ENCODE measurements around the gene LYST. TPM values are rescaled to one million over a fixed set of nuclear protein-coding genes. Genes with fewer than 3 reads are reported as not detected.
"Not testable (repeated sequence)": the region's sequence is repeated elsewhere in the genome, so short reads cannot be mapped to it uniquely, and the experiment has no call there.

Gene LYST
- total and polyA plus RNA-seq, 2 experiments from 2014 or later = 3.0 to 6.1 TPM

DNA sequence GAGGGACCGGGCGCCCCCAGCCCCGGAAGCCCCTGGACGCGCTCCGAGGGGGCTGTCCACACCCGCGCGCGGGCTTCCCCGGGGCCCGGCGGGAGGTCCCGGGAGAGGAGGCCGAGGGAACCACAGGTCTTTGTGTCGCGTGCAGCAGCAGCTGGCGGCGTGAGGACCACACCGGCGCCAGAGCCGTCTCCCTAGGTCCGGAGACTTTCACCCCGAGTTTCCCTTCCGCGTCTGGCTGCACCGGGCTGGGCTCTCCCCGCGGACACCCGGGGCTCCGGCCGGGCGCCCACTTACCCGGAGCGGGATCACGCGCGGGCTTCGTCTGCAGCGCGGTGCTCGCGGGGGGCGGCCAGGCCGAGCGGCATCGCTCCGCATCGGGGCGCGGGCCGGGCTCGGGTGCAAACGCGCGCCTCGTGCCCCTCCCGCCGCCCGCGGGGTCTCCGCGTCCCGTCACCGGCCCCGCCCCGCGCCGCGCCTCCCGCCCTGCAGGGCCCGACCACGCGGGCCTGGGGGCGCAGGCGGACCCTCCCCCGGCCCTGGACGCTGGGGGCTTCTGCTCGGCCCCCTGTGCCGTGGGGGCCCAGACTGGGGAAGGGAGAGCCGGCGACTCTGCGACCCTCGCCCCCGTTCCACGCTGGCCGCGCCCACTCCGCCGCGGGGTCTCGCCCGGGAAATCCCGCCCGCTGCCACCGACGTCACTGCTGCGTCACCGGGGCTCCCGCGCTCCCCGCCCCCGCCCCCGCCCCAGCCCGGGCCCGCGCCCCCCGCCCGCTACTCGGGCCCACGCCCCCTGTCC, 217.1 kb downstream of the LYST start, which contains the start of gene GNG4:
Gene GNG4, minus strand, starts transcription at position 417 of the 796 bp plus-strand sequence. CDS start 65,946 bp downstream, outside the sequence.
- H3K4me3 ChIP-seq = peak within 1 kb of the TSS; percentile 78
- peak; percentile 72 for DNase-seq (ENCODE audit: low spot score)
- peaks cover 27% of the 10 kb centered on the region for H3K27me3 ChIP-seq
- TF ChIP-seq, protein P1, sequence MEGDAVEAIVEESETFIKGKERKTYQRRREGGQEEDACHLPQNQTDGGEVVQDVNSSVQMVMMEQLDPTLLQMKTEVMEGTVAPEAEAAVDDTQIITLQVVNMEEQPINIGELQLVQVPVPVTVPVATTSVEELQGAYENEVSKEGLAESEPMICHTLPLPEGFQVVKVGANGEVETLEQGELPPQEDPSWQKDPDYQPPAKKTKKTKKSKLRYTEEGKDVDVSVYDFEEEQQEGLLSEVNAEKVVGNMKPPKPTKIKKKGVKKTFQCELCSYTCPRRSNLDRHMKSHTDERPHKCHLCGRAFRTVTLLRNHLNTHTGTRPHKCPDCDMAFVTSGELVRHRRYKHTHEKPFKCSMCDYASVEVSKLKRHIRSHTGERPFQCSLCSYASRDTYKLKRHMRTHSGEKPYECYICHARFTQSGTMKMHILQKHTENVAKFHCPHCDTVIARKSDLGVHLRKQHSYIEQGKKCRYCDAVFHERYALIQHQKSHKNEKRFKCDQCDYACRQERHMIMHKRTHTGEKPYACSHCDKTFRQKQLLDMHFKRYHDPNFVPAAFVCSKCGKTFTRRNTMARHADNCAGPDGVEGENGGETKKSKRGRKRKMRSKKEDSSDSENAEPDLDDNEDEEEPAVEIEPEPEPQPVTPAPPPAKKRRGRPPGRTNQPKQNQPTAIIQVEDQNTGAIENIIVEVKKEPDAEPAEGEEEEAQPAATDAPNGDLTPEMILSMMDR (IDR thresholded peaks at IDR 0.05; ENCODE audit: poor library complexity) = no peak
- TF ChIP-seq EZH2phosphoT487 (IDR thresholded peaks at IDR 0.05; ENCODE audit: low read depth, severe bottlenecking, unreplicated experiment) (no peak), EZH2 (IDR thresholded peaks at IDR 0.05; ENCODE audit: borderline replicate concordance) (no peak)
- H2AFZ ChIP-seq = peak within 1 kb of the TSS; percentile 54
- peak within 1 kb of the TSS; percentile 80 for H3K27ac ChIP-seq
- H3K4me1 ChIP-seq (ENCODE audit: insufficient read depth) = peaks cover 8% of the 10 kb centered on the region
- H3K36me3 ChIP-seq (replicated peaks; ENCODE audit: insufficient read depth, low read depth) = no peaks in the 10 kb centered on the region
- H3K4me2 ChIP-seq = peak within 1 kb of the TSS; percentile 99
- H3K79me2 ChIP-seq = no peaks in the 10 kb centered on the region
- 0% methylated on average over 23 of the region's 111 CpGs for WGBS (ENCODE audit: low lambda C conversion rate, missing lambda C conversion rate)
- no peaks in the 10 kb centered on the region for H4K20me1 ChIP-seq (ENCODE audit: insufficient read depth, poor library complexity, severe bottlenecking)
- H3K9me3 ChIP-seq (ENCODE audit: low read depth) = no peaks in the 10 kb centered on the region
- H3K9me2 ChIP-seq (replicated peaks; ENCODE audit: insufficient read depth) = no peaks in the 10 kb centered on the region

DNA sequence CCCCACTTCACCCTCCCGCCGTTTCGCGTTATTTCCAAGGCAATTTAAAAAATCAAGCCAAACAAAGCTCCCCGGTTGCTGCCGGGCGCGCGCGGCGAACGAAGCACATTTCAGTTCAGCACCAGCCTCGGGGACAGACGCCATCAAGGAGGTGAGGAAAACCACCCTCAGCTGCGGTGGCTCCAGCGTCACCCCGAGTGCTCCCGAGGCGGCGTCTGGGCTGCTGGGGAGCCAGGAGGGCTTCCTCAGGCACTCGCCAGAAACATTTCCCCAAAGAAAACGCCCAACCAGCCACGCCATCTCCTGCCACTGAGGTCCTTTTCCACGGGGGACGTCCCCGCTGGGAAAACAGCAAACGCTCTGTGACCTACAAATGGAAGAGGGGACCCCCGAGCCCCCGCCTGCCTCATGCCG, 217.7 kb downstream of the LYST start:
- Histone ChIP-seq H3K9me3 (ENCODE audit: low read depth) (no peaks in the 10 kb centered on the region), H3K27me3 (peaks cover 27% of the 10 kb centered on the region), H3K9me2 (replicated peaks; ENCODE audit: insufficient read depth) (no peaks in the 10 kb centered on the region), H4K20me1 (ENCODE audit: insufficient read depth, poor library complexity, severe bottlenecking) (no peaks in the 10 kb centered on the region), H2AFZ (peak overlapping the region; percentile 33), H3K36me3 (replicated peaks; ENCODE audit: insufficient read depth, low read depth) (no peaks in the 10 kb centered on the region), H3K4me3 (peak overlapping the region; percentile 78), H3K27ac (peak overlapping the region; percentile 65), H3K79me2 (no peaks in the 10 kb centered on the region), H3K4me2 (peak overlapping the region; percentile 99), H3K4me1 (ENCODE audit: insufficient read depth) (peaks cover 8% of the 10 kb centered on the region)
- TF ChIP-seq EZH2phosphoT487 (IDR thresholded peaks at IDR 0.05; ENCODE audit: low read depth, severe bottlenecking, unreplicated experiment) = no peak
- WGBS (ENCODE audit: low lambda C conversion rate, missing lambda C conversion rate) = 4% methylated on average over 29 of the region's 30 CpGs
- peak; percentile 88 for DNase-seq (ENCODE audit: low spot score)

- 6% methylated on average over 29 of the region's 31 CpGs for WGBS (ENCODE audit: low lambda C conversion rate, missing lambda C conversion rate)
- peak overlapping the region; percentile 78 for H3K4me3 ChIP-seq
- no peaks in the 10 kb centered on the region for H3K9me2 ChIP-seq (replicated peaks; ENCODE audit: insufficient read depth)
- no peaks in the 10 kb centered on the region for H3K79me2 ChIP-seq
- H3K27ac ChIP-seq = no peak overlapping the region
- H3K27me3 ChIP-seq = peaks cover 27% of the 10 kb centered on the region
- no peaks in the 10 kb centered on the region for H4K20me1 ChIP-seq (ENCODE audit: insufficient read depth, poor library complexity, severe bottlenecking)
- H3K9me3 ChIP-seq (ENCODE audit: low read depth) = no peaks in the 10 kb centered on the region
- H2AFZ ChIP-seq = no peak overlapping the region
- no peaks in the 10 kb centered on the region for H3K36me3 ChIP-seq (replicated peaks; ENCODE audit: insufficient read depth, low read depth)
- H3K4me2 ChIP-seq = peak overlapping the region; percentile 99
- peaks cover 8% of the 10 kb centered on the region for H3K4me1 ChIP-seq (ENCODE audit: insufficient read depth)
- DNase-seq (ENCODE audit: low spot score) = peak; percentile 56
- TF ChIP-seq EZH2phosphoT487 (IDR thresholded peaks at IDR 0.05; ENCODE audit: low read depth, severe bottlenecking, unreplicated experiment) = no peak
- TF ChIP-seq EZH2 (IDR thresholded peaks at IDR 0.05; ENCODE audit: borderline replicate concordance) = no peak
- TF ChIP-seq, protein P1 (IDR thresholded peaks at IDR 0.05; ENCODE audit: poor library complexity) = no peak
Measured at GRCh38 chr1:235648407-235648907, 218.2 kb downstream of the LYST start.

DNA sequence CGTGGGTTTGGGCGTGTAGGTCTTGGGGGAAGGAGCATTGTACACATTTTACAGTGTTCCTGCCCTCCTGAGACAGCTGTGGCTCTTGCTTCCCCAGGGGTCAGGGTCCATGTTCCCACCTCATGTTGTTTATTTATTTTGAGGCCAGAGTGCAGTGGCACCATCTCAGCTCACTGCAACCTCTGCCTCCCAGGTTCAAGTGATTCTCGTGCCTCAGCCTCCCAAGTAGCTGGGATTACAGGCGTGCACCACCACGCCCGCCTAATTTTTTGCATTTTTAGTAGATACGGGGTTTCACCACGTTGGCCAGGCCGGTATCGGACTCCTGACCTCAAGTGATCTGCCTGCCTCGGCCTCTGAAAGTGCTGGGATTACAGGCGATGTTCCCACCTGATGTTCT, 219.2 kb downstream of the LYST start:
- H3K27me3 ChIP-seq = peaks cover 27% of the 10 kb centered on the region
- not testable (repeated sequence) for H3K9me3 ChIP-seq (ENCODE audit: low read depth); DNase-seq (ENCODE audit: low spot score); H2AFZ ChIP-seq; H4K20me1 ChIP-seq (ENCODE audit: insufficient read depth, poor library complexity, severe bottlenecking); H3K4me3 ChIP-seq; H3K9me2 ChIP-seq (replicated peaks; ENCODE audit: insufficient read depth); H3K79me2 ChIP-seq; H3K36me3 ChIP-seq (replicated peaks; ENCODE audit: insufficient read depth, low read depth); H3K4me1 ChIP-seq (ENCODE audit: insufficient read depth); H3K27ac ChIP-seq
- WGBS (ENCODE audit: low lambda C conversion rate, missing lambda C conversion rate) = 83% methylated on average over 12 of the region's 12 CpGs
- H3K4me2 ChIP-seq = peak overlapping the region; percentile 99

All from hepatocyte (in vitro differentiated cells).